Left cardiac atrium (tissue), 4 donors: Measurements from ENCODE around the gene ADAMTS17. TPM values are rescaled to one million over a fixed set of nuclear protein-coding genes. Genes with fewer than 3 reads are reported as not detected.
"Not testable (repeated sequence)": the region's sequence is repeated elsewhere in the genome, so short reads cannot be mapped to it uniquely, and the experiment has no call there.

Experiments used
- ATAC-seq, 2 donors: fragments of 200-7000 bp; cut with Tn5 transposase; one replicate each; pipeline ENCODE4 v1.9.1; 2020; ENCODE audit warnings: mild to moderate bottlenecking in 2 of 2, moderate library complexity in 2 of 2
- DNase-seq: peaks from one replicate; pipeline ENCODE4 v3.0.0-alpha.2; 2020
- intact Hi-C, 2 donors: fragments of 100-400 bp; cut with DNase I; formaldehyde crosslinking; loops; one replicate each; pipeline versions ENCODE4 v1.14.1 to v1.15.1; 2022 to 2023
- total RNA-seq, 2 donors: library from RNA; stranded (reverse); fragmentation: NEBNext Ultra II Directional; extraction: Animal tissue kit (Norgen Biotek cat#: 25700); gene quantifications; one replicate each; pipeline ENCODE4 v1.2.1, GENCODE V29; 2021
- donor health status: DM: no; HTN: yes; CAD: no.
- donor health status: DM: no; HTN: yes; CAD: no; lungs with severe emphysema.
- donor health status: DM: yes; HTN: yes; CAD: no.
- donor health status: Dilated cardiomyopathy.

Gene ADAMTS17
- total RNA-seq, 2 donors from 2014 or later, result 3.2 to 6.3 TPM

DNA sequence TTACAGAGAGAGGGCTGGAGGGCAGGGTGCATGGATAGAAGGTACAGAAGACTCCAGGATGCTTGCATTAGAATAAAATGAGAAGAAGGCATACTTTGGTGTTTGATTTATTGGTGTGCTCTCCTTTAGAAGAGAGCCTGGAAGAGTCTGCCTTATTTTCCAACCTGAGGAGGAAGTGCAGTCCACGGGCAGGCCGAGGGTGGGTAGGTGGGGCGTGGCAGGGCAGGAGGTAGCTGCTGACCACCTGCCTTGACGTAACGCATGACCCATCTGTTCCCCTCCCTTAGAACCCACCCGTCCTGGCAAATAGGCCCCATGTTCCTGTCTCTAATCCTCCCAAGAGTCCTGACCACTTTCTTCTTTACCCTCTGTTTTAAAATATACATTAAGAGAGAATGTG lies 386.2 kb downstream of the ADAMTS17 start:
- intact Hi-C loops, result loop anchor here in 1 of 2 donors (10.0 kb wide), 1 partner anchor 379 kb away; no protein-coding TSS in a partner anchor
- ATAC-seq (no peak), DNase-seq (no peak)

GRCh38 chr15:99955181-99955525 lies 386.6 kb downstream of the ADAMTS17 start:
- intact Hi-C loops, result loop anchor here in 1 of 2 donors (10.0 kb wide), 1 partner anchor 380 kb away; no protein-coding TSS in a partner anchor
- DNase-seq, result no peak

DNA sequence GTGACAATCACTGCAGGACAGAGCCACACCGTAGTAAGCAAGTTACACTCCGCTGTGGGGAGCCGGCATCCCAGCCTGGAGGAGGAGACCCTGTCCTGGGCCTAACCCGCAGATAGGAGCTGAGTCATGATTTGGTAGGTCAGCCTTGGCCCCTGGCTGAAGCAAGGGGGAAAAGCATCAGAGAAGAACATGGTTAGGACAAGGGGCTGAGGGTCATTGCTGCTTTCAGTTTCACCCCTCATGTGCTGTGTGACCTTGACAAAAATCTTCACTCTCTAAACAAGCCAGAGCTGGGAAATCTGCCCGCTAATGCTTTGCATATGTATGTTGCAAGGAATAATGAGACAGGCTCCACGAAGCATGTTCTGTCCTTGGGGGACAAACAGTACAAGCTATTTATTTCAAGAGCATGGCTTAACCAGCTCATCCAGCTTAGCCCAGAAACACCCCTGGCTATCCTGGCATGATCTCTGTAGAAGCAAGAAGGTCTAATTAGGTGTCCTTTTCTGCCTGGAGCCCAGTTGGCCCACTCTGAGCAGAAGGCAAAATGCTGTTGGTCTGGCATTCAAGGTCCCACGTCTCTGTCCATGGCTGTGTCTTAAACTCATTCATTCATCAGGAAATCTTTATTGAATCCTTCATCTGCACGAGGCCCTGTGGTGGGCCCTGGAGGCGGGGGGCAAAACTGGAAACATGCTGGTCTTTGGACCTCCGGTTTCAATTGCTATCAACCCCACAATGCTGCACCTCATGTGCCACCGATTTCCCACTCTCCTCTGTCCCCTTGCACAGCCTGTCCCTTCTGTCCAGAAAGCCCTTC lies 387.2 kb downstream of the ADAMTS17 start:
- ATAC-seq (peak; percentile 29 to 38), DNase-seq (no peak)
- intact Hi-C loops, result loop anchor here in 1 of 2 donors (10.0 kb wide), 1 partner anchor 380 kb away; no protein-coding TSS in a partner anchor

More at GRCh38 chr15:99955181-99955525, 386.6 kb downstream of the ADAMTS17 start:
- no peak for ATAC-seq

- ATAC-seq (no peak), DNase-seq (no peak)
- intact Hi-C loops, result loop anchor here in 1 of 2 donors (10.0 kb wide), 1 partner anchor 381 kb away; no protein-coding TSS in a partner anchor
These were observed 387.9 kb downstream of the ADAMTS17 start for GRCh38 chr15:99953886-99954285.

- ATAC-seq (no peak), DNase-seq (no peak)
- intact Hi-C loops, result loop anchor here in 1 of 2 donors (10.0 kb wide), 1 partner anchor 383 kb away; no protein-coding TSS in a partner anchor
These were observed 390.3 kb downstream of the ADAMTS17 start for GRCh38 chr15:99951511-99951910.

DNA sequence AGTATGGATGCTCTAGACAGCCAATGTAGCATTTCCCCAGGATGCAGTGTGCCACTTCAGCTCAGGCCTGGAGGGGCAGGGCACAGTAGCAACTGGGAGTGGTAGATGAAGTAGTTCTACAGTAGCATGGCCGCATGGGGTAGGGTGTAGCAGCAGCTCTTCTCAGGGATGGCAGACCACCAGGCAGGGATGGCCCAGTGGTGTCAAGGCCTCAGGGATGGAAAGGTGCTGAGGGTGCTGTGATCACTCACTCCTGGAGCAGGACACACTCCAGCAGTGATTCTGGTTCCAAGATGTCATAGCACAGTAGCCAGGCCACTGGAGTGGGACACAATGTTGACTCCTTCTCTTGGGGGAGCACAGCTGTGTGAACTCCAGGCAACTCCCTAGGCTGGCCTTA lies 397.6 kb downstream of the ADAMTS17 start:
- no peak for DNase-seq
- intact Hi-C loops, result no loop called here
- ATAC-seq, result no peak

GRCh38 chr15:99943466-99943865 lies 398.3 kb downstream of the ADAMTS17 start:
- DNase-seq, result no peak
- ATAC-seq, result no peak
- intact Hi-C loops, result no loop called here

DNA sequence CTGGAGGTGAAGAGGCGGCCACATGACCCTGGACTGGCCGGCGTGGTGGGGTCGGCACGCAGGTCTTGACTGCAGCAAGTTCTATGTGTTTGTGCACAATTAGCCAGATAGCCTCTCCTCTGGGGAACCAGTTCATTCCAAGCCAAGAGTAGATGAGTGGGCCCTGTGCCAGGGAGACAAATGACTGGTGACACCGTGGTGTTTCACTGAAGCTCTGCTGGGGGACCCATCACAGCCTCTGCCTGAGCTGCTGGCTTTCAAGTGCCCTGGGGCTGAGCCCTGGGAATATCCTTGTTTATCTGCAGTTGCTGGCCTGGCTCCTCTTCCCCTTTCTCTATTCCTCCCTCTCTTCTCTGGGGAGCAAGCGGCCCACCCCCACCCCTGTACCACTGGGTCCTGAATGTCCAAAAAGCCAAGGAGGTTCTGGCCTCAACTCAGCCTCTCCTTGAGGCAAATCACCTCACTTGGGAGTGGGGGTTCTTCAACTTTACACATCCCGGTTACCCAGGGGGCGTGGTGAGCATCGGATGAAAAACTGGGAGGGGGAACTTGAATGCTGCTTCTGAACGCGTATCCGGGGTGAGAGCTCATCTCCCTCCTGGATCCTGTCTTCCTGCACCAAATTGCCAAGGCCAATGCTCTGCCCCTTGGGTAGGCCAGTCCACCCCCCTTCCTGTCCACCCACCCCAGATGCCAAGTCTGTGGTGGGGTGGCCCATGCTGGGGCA lies 408.9 kb downstream of the ADAMTS17 start:
- DNase-seq (peak; percentile 50), ATAC-seq (peak; percentile 31 to 32)
- intact Hi-C loops, result loop anchor here in 1 of 2 donors (10.0 kb wide), 1 partner anchor 202 kb away; no protein-coding TSS in a partner anchor

DNA sequence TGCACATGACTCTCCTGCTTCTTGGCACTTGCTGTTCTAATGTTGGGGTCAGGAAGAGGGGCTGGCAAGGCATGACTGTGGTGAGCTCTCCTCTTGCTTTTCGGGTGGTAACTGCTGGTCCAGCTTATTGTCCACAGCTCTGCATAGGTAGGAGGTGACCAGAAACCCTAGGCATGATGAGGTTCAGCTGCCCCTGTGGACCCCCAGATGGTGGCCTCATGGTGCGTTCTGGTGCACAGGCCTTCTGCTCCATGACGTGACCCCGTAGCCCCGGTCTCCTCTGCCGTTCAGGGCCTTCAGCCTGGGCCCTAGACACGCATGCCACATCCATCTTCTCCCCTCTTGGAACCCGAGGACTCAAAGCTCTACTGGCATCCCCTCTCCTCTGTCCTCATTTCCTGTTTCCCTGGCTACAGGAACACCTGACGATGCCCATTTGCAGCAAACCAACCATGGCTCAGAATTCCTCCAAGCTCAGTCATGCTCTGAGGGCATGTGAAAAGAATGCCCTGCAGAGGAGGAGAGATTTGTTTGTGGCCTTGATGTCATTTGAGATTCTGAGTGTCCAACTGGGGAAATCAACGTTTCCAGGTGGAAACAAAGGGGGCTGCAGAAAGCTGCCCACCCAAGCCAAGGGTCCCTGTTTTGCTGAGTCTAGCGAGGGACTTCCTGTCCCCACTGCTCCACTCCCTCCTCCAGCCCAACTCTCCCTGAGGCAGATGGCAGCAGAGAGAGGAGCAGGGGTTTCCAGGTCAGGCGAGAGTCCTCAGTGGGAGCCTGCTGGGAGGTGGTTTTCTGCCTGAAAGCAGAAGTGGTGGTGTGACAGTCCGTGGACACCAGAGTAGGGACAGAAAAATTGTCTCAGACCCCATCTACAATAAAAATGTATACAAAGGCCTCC lies 409.8 kb downstream of the ADAMTS17 start:
- no peak for DNase-seq
- intact Hi-C loops, result loop anchor here in 1 of 2 donors (10.0 kb wide), 1 partner anchor 203 kb away; no protein-coding TSS in a partner anchor

GRCh38 chr15:99930696-99931095 lies 411.1 kb downstream of the ADAMTS17 start:
- ATAC-seq, result no peak
- intact Hi-C loops, result loop anchor here in 1 of 2 donors (10.0 kb wide), 1 partner anchor 204 kb away; no protein-coding TSS in a partner anchor
- DNase-seq, result no peak

More for the DNA sequence above, 409.8 kb downstream of the ADAMTS17 start:
- ATAC-seq, result no peak

DNA sequence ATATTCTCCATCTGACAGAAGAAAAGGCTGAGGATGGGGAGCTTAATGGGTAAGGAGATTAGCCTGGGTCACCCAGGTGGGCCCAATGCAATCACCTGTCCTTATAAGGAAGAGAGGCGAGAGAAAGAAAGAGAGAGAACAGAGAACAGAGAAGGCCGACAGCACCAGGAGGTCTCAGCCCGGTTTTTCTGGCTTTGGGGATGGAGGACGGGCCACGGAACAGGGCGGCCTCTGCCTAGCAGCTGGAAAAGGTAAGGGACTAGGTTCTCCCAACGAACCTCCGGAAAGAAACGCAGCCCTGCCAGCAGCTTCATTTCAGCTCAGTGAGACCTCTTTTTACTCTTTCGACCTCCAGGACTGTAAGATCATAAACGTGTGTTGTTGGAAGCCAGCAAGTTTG lies 412.5 kb downstream of the ADAMTS17 start:
- DNase-seq (no peak), ATAC-seq (no peak)
- intact Hi-C loops, result loop anchor here in 1 of 2 donors (2.0 kb wide), 1 partner anchor 412 kb away; the partner anchor contains the start of gene ADAMTS17

GRCh38 chr15:99928429-99928981 lies 413.3 kb downstream of the ADAMTS17 start:
- DNase-seq (peak; percentile 76), ATAC-seq (peak; percentile 93)
- intact Hi-C loops, result loop anchor here in 1 of 2 donors (2.0 kb wide), 1 partner anchor 412 kb away; the partner anchor contains the start of gene ADAMTS17

GRCh38 chr15:99926532-99926931 lies 415.2 kb downstream of the ADAMTS17 start:
- ATAC-seq, DNase-seq, intact Hi-C loops: not testable (repeated sequence)

- intact Hi-C loops, result no loop called here
- peak; percentile 72 for DNase-seq
- ATAC-seq, result peak; percentile 78 to 84
These were observed 415.9 kb downstream of the ADAMTS17 start for GRCh38 chr15:99925661-99926461.

- no peak for DNase-seq
- intact Hi-C loops, result no loop called here
- no peak for ATAC-seq
These were observed 418.1 kb downstream of the ADAMTS17 start for GRCh38 chr15:99923711-99924110.
